Keratinocyte (primary cell): ENCODE measurements around the gene ERI2. TPM values are rescaled to one million over a fixed set of nuclear protein-coding genes. Genes with fewer than 3 reads are reported as not detected.

ENCODE experiments used
- DNase-seq: peaks from one replicate; pipeline ENCODE4 v3.0.0-alpha.2; 2011; ENCODE audit warnings: low read depth, missing footprints, low spot score
- FAIRE-seq: peaks from 2 replicates; lab custom pipeline; 2011; peaks lifted over from hg19 to GRCh38; lab: Jason Lieb, UNC
- H2AFZ ChIP-seq: 2 replicates; pipeline ENCODE4 v1.6.0; 2012; ENCODE audit warnings: low read length, control low read depth, inconsistent platforms; ENCODE audit not compliant: control insufficient read depth
- H3K27ac ChIP-seq: 2 replicates; pipeline ENCODE4 v1.5.1; 2011; ENCODE audit warnings: low read length; ENCODE audit not compliant: control insufficient read depth, insufficient read depth
- H3K27me3 ChIP-seq: 3 replicates; pipeline ENCODE4 v1.6.0; 2011; ENCODE audit warnings: low read length; ENCODE audit not compliant: control insufficient read depth, insufficient read depth; ENCODE audit errors: extremely low read depth
- H3K36me3 ChIP-seq, 2 experiments: 2 replicates in 1 of 2; 3 replicates in 1 of 2; pipeline ENCODE4 v1.5.1; 2011; ENCODE audit warnings: low read length in 2 of 2, mild to moderate bottlenecking in 1 of 2; ENCODE audit not compliant: control insufficient read depth in 2 of 2, insufficient read depth in 2 of 2; ENCODE audit errors: extremely low read depth in 1 of 2
- H3K4me1 ChIP-seq: 3 replicates; pipeline ENCODE4 v1.5.1; 2011; ENCODE audit warnings: low read length; ENCODE audit not compliant: control insufficient read depth, insufficient read depth; ENCODE audit errors: extremely low read depth
- H3K4me2 ChIP-seq: 3 replicates; pipeline ENCODE4 v1.6.0; 2011; ENCODE audit warnings: low read depth, low read length; ENCODE audit not compliant: control insufficient read depth, insufficient read depth; ENCODE audit errors: extremely low read depth
- H3K4me3 ChIP-seq, 3 experiments: fragments of 200-600 bp in 1 of 3; sonication (generic) in 1 of 3; 2 replicates in 2 of 3; 3 replicates in 1 of 3; pipeline ENCODE4 v1.5.1; 2011 to 2016; ENCODE audit warnings: low read length in 3 of 3, mild to moderate bottlenecking in 3 of 3, control low read depth in 2 of 3, inconsistent platforms in 1 of 3, low read depth in 1 of 3, mixed read lengths in 1 of 3, mixed run types in 1 of 3, moderate library complexity in 1 of 3; ENCODE audit not compliant: control insufficient read depth in 2 of 3, insufficient read depth in 2 of 3; ENCODE audit errors: extremely low read depth in 1 of 3
- H3K79me2 ChIP-seq: 2 replicates; pipeline ENCODE4 v1.6.0; 2012; ENCODE audit warnings: low read length; ENCODE audit not compliant: control insufficient read depth, insufficient read depth
- H3K9ac ChIP-seq: 3 replicates; pipeline ENCODE4 v1.6.0; 2011; ENCODE audit warnings: low read length; ENCODE audit not compliant: control insufficient read depth, insufficient read depth; ENCODE audit errors: extremely low read depth
- H3K9me1 ChIP-seq: 3 replicates; pipeline ENCODE4 v1.6.0; 2011; ENCODE audit warnings: low read length; ENCODE audit not compliant: control insufficient read depth, insufficient read depth; ENCODE audit errors: extremely low read depth
- H3K9me3 ChIP-seq: 2 replicates; pipeline ENCODE4 v1.5.1; 2012; ENCODE audit warnings: low read depth, low read length; ENCODE audit not compliant: control insufficient read depth
- H4K20me1 ChIP-seq: 3 replicates; pipeline ENCODE4 v1.6.0; 2011; ENCODE audit warnings: low read length; ENCODE audit not compliant: control insufficient read depth, insufficient read depth; ENCODE audit errors: extremely low read depth
- EZH2 ChIP-seq: IDR thresholded peaks from one replicate; pipeline ENCODE4 v1.6.1; 2012; ENCODE audit warnings: inconsistent platforms, mild to moderate bottlenecking, low read length, moderate library complexity
- dilution Hi-C: fragments of 300-500 bp; cut with MboI; formaldehyde crosslinking; loops from one replicate; pipeline ENCODE4 v1.7.0; 2020; ENCODE audit warnings: low sequenced_read_pairs; ENCODE audit not compliant: extremely low pct_ligation_motif_present
- polyA plus RNA-seq, 5 experiments: library from polyadenylated mRNA; depleted of rRNA in 3 of 5; stranded (reverse) in 3 of 5; stranded (forward) in 1 of 5; unstranded in 1 of 5; fragments of >200 nt; gene quantifications; 1 replicate in 1 of 5; 2 replicates in 3 of 5; 3 replicates in 1 of 5; pipeline versions ENCODE4 v1.2.1 to v1.2.3, GENCODE V29; 2011 to 2012; ENCODE audit warnings: missing spikeins in 2 of 5, low read depth in 1 of 5, low replicate concordance in 1 of 5
- TF ChIP-seq, protein P1 (sequence below), 3 experiments: IDR thresholded peaks in 1 of 3; conservative IDR thresholded peaks in 1 of 3; optimal IDR thresholded peaks in 1 of 3; 2 replicates in 2 of 3; 3 replicates in 1 of 3; pipeline versions ENCODE3 to v1.5.1; 2011; ENCODE audit warnings: low read length in 3 of 3, mild to moderate bottlenecking in 3 of 3, moderate library complexity in 2 of 3, control low read depth in 1 of 3, inconsistent platforms in 1 of 3; ENCODE audit not compliant: insufficient read depth in 2 of 3; ENCODE audit errors: extremely low read depth in 1 of 3

ERI2 gene
- polyA plus RNA-seq, 1 donor (not counting 4 experiments of a cell fraction or from before 2014, with no cell fraction given): 19.5 TPM

DNA sequence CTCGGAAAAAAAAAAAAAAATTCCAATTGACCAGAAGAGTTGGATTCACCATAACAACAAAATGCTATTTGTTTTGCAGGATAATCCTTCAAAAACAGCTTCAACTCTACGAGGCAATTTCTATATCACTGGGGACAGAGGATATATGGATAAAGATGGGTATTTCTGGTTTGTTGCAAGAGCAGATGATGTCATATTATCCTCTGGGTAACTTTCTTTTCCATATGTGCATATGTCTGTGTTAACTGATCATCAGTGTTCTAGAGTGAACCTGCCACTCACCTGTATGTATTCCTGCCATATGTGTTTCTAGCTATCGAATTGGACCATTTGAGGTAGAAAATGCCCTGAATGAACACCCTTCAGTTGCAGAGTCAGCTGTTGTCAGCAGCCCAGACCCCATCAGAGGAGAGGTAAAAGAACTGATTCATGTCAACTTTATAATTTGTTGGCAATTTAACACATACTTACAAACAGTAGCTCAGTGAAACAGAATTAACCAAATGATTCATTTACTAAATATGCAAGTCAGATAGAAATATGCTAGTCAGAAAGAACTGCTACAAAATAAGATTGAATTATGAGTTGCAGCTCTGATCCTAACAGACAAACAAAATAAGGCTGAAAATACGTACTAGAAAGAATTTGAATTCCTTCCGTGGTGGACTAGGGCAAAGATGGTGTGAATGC, 14.2 kb downstream of the ERI2 start:
- DNase-seq (no peak), FAIRE-seq (no peak)
- H3K27me3 ChIP-seq: no peaks in the 10 kb centered on the region
- no peak overlapping the region for H3K9ac ChIP-seq
- no peaks in the 10 kb centered on the region for H3K36me3 ChIP-seq
- H3K9me3 ChIP-seq: no peaks in the 10 kb centered on the region
- no peaks in the 10 kb centered on the region for H3K79me2 ChIP-seq
- H3K27ac ChIP-seq: no peak overlapping the region
- no peaks in the 10 kb centered on the region for H3K9me1 ChIP-seq
- dilution Hi-C loops: no loop called here
- H3K4me1 ChIP-seq: peaks cover 7% of the 10 kb centered on the region
- TF ChIP-seq, protein P1, sequence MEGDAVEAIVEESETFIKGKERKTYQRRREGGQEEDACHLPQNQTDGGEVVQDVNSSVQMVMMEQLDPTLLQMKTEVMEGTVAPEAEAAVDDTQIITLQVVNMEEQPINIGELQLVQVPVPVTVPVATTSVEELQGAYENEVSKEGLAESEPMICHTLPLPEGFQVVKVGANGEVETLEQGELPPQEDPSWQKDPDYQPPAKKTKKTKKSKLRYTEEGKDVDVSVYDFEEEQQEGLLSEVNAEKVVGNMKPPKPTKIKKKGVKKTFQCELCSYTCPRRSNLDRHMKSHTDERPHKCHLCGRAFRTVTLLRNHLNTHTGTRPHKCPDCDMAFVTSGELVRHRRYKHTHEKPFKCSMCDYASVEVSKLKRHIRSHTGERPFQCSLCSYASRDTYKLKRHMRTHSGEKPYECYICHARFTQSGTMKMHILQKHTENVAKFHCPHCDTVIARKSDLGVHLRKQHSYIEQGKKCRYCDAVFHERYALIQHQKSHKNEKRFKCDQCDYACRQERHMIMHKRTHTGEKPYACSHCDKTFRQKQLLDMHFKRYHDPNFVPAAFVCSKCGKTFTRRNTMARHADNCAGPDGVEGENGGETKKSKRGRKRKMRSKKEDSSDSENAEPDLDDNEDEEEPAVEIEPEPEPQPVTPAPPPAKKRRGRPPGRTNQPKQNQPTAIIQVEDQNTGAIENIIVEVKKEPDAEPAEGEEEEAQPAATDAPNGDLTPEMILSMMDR (optimal IDR thresholded peaks at IDR 0.05 in 1 of 3, IDR thresholded peaks at IDR 0.05 in 1 of 3, conservative IDR thresholded peaks at IDR 0.05 in 1 of 3; ENCODE audit: extremely low read depth in 1 of 3, insufficient read depth in 2 of 3, low read length in 3 of 3): no peak
- TF ChIP-seq EZH2: no peak
- H4K20me1 ChIP-seq: no peaks in the 10 kb centered on the region
- no peak overlapping the region for H2AFZ ChIP-seq
- no peak overlapping the region for H3K4me2 ChIP-seq
- H3K4me3 ChIP-seq: no peak overlapping the region

DNA sequence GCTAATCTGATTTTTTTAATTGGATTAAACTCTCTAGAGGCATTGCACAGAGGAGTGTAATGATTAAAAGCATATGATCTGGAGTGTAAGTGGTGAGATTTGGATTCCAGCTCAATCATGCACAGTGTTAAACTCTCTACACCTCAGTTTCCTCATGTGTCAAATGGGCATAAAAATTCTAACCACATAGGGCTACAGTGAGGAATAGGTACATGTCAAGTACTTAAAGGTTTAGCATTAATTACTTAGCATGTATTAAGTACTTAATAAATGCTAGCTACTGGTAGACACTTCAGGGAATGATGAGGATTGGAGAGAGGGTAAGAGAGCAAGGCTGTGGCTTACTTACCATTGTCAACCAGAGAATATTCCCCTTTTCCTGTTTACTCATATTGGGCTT, 17.1 kb downstream of the ERI2 start:
- no peak overlapping the region for H3K4me3 ChIP-seq
- TF ChIP-seq, protein P1 (optimal IDR thresholded peaks at IDR 0.05 in 1 of 3, IDR thresholded peaks at IDR 0.05 in 1 of 3, conservative IDR thresholded peaks at IDR 0.05 in 1 of 3; ENCODE audit: extremely low read depth in 1 of 3, insufficient read depth in 2 of 3, low read length in 3 of 3): no peak
- no peak for TF ChIP-seq EZH2
- FAIRE-seq (no peak), DNase-seq (no peak)
- H4K20me1 ChIP-seq: no peaks in the 10 kb centered on the region
- H3K4me1 ChIP-seq: peaks cover 7% of the 10 kb centered on the region
- no peak overlapping the region for H3K27ac ChIP-seq
- dilution Hi-C loops: no loop called here
- no peaks in the 10 kb centered on the region for H3K36me3 ChIP-seq
- no peaks in the 10 kb centered on the region for H3K79me2 ChIP-seq
- no peaks in the 10 kb centered on the region for H3K9me1 ChIP-seq
- H3K4me2 ChIP-seq: no peak overlapping the region
- H3K27me3 ChIP-seq: no peaks in the 10 kb centered on the region
- no peak overlapping the region for H3K9ac ChIP-seq
- no peaks in the 10 kb centered on the region for H3K9me3 ChIP-seq
- no peak overlapping the region for H2AFZ ChIP-seq
